ENCODE results near the gene DNAJC1. TPM values are rescaled to one million over a fixed set of nuclear protein-coding genes. Genes with fewer than 3 reads are reported as not detected.

Gene DNAJC1
- total RNA-seq, 1 donor from 2014 or later, result 22.8 TPM

DNA sequence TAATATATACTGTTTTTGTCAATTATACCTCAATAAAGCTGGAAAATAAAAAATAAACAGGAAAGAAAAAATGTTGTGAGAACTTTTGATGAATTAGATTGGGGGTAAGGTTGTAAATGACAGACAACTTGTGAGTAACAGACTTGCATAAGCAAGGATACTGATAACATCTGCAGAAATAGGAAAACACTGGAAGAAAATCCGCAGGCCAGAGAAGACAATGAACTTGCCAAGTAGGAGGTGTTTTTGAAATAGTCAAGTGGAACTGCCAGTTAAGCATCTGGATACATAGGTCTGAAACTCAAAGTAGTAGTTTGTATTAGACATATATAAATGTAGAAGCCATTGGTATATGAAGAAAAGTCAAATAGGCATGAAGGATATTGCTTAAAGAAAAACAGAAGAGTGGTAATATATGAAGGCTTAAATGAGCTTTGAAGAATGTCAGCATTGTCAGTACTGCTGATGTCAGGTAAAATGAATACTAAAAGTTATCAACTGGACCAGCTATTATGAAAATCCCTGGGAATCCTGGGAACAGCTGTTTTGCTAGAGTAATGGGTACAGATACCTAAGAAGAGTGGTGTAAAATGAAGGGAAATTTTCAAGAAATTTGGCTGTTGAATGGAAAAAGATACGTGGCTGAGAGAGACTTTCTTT lies 58.7 kb downstream of the DNAJC1 start:
- TF ChIP-seq, protein P1, sequence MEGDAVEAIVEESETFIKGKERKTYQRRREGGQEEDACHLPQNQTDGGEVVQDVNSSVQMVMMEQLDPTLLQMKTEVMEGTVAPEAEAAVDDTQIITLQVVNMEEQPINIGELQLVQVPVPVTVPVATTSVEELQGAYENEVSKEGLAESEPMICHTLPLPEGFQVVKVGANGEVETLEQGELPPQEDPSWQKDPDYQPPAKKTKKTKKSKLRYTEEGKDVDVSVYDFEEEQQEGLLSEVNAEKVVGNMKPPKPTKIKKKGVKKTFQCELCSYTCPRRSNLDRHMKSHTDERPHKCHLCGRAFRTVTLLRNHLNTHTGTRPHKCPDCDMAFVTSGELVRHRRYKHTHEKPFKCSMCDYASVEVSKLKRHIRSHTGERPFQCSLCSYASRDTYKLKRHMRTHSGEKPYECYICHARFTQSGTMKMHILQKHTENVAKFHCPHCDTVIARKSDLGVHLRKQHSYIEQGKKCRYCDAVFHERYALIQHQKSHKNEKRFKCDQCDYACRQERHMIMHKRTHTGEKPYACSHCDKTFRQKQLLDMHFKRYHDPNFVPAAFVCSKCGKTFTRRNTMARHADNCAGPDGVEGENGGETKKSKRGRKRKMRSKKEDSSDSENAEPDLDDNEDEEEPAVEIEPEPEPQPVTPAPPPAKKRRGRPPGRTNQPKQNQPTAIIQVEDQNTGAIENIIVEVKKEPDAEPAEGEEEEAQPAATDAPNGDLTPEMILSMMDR (conservative IDR thresholded peaks at IDR 0.05; ENCODE audit: low read depth, low read length), result no peak
- no peak overlapping the region for H3K4me3 ChIP-seq (ENCODE audit: low read depth, low read length)
- no peak for DNase-seq (ENCODE audit: low read depth)

DNA sequence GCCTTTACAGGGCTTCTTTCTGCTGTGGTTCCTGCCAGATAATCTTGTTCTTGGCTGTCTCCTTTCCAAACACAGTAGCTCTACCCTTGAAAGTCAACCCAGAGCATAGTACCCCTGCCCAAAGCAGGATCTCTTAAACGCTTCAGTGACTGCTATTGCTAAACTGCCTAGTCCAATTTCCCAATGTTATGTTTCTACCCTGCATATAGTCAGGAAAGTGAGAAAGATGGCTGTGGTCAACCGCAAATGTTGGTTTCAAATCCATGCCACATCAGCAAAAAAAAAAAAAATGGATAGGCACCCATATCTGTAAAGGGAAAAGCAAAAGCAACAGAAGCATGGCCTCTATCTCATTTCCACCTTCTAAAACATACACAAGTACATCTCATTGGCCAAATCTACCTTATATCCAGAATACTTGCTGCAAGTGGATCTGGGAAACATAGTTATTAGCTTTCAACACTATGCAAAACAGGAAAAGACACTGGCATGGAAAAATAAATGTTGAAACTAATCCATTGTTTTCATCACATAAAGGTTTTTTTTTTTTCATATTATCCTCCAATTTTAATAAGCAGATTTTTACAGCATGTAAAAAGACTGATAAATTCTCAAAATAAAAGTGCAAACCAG lies 59.8 kb downstream of the DNAJC1 start:
- TF ChIP-seq, protein P1 (conservative IDR thresholded peaks at IDR 0.05; ENCODE audit: low read depth, low read length), result no peak
- H3K4me3 ChIP-seq (ENCODE audit: low read depth, low read length), result no peak overlapping the region
- DNase-seq (ENCODE audit: low read depth), result no peak

- no peak overlapping the region for H3K4me3 ChIP-seq (ENCODE audit: low read depth, low read length)
- DNase-seq (ENCODE audit: low read depth), result no peak
- TF ChIP-seq, protein P1 (conservative IDR thresholded peaks at IDR 0.05; ENCODE audit: low read depth, low read length), result no peak
Observed at GRCh38 chr10:21935439-21936023, 68.0 kb downstream of the DNAJC1 start.

DNA sequence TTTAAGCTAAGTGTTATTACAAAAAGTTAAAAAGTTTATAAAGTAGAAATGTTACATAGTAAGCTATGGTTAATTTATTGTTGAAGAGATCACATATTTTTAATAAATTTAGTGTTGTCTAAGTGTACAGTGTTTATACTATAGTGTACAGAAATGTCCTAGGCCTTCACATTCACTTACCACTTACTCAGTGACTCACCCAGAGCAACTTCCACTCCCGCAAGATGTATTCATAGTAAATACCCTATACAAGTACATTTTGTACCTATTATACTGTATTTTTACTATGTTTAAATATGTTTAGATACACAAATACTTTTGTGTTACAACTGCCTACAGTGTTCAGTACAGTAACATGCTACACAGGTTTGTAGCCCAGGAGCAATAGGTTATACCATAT lies 69.2 kb downstream of the DNAJC1 start:
- TF ChIP-seq, protein P1 (conservative IDR thresholded peaks at IDR 0.05; ENCODE audit: low read depth, low read length), result no peak
- no peak for DNase-seq (ENCODE audit: low read depth)
- H3K4me3 ChIP-seq (ENCODE audit: low read depth, low read length), result no peak overlapping the region

DNA sequence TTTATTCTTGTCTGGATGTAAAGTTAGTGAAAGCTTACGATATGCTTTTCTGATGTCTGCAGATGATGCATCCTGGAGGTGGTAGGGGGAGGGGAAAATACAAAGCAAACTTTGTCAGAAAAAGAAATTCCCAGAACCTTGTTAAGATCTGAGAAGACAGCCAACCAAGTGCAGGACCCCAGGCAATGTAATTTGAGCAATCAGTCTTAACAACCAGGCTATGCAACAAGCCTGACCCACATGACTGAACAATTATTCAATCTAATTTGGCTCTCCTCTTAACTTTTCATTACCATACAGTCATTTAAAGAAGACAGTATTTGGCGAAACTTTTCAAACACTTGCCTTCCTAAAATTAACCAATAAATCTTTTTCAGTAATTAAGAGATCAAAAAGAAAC lies 74.5 kb downstream of the DNAJC1 start:
- TF ChIP-seq, protein P1 (conservative IDR thresholded peaks at IDR 0.05; ENCODE audit: low read depth, low read length), result no peak
- DNase-seq (ENCODE audit: low read depth), result no peak
- no peak overlapping the region for H3K4me3 ChIP-seq (ENCODE audit: low read depth, low read length)

DNA sequence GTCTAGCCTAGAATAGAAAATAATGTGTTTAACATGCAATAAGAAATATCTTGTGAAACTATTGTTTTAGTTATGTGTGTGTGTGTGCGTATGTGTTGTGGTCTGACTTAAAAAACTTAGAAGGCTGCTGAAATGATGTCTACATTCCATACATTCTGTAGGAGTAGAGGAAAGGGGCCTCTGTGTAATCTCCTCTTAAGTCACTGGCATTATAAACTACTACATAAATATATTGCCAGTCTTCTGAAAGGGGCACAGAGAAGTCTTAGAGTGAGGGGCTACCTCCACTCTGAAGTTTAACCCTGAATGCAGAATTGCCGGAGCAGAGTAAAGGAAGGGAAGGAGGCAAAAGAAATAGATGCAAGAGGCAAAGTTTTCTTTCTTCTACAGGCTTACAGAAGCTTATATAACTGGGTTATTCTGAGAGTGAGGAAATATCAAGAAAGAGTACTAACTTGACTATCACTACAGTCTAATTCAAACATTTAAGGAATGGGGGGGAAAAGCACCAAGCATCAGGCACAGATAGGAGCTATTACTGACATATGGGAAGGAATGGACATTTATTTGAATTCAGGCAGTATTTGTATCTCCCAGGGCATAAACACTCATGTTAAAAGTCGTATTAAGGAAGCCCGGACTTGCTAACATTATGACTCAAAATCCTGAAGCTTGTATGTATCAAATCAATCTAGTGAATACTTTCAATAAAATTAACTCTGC lies 75.7 kb downstream of the DNAJC1 start:
- H3K4me3 ChIP-seq (ENCODE audit: low read depth, low read length), result no peak overlapping the region
- no peak for DNase-seq (ENCODE audit: low read depth)
- TF ChIP-seq, protein P1 (conservative IDR thresholded peaks at IDR 0.05; ENCODE audit: low read depth, low read length), result no peak

All from epithelial cell of proximal tubule (primary cell).